CD4-positive, alpha-beta T cell treated with Interleukin-17A for 4 hours (primary cell): ENCODE results near the gene IRX2.

Experiments used
- DNase-seq: peaks from one replicate; pipeline ENCODE4 v3.0.0-alpha.2; 2020; ENCODE audit warnings: mixed read lengths

IRX2 gene

GRCh38 chr5:2740051-2740875 lies 11.2 kb downstream of the IRX2 start:
- no peak for DNase-seq

DNA sequence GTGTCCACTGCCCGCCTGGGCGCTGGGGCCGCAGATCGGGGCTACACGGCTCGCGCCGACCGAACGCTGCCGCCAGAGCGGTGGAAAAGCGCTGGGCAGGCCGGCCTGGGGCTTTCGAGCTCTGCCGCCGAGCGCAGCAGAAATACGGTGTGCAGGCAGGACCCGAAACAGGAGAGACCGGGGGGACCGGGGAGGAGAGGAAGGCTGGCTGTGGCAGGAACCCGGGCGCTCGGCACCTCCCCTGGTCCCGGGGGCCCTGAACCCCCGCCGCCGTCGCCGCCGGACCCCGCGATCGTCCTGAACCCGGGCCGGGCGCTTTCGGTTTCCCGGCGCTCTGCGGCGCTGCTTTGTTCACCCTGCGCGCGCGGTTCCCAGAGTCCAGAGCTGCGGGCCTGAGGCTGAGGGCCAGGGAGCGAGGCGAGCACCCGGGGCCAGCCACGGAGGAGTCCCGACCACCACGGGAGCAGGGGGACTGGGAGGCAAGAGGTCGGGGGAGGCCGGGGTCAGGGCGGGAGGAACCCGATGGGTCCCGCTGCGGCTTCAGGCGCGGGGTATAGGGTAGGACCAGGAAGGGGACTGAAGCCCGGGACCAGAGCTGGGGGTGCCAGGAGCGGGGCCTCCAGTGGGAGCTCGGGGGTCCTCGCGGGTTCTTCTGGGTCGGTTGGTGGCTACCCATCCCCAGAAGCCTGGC lies 12.0 kb downstream of the IRX2 start:
- no peak for DNase-seq

DNA sequence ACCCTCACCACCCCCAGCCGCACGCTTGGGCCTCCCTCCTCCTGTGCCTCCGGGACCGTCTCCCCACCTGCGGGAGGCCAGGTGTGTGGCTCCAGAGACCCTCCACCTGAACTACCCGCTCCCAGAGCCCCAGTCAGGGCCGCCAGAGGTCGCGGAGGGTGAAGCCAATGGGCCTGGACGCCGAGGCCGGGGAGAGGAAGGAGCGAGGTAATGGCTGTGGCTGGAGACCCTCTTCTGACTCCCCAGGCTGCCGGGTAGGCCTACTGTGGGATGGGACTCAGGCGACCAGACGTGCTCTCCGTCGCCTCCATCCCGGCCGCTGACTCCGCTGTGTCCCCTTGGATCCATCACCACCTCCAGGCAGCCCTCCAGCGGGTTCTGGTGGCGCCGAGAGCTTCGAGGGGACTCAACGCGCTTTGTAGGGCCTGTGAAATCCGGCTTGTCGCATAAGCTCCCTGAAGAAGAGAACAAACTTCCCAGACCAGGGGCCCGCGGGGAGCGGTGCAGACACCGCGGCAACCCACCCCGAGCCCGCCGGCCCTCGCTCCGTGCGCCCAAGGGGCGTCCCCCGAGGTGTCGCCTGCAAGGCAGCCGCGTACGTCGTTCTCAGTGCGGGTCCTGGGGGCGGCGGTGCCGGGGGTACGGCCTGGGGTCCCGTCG lies 12.6 kb downstream of the IRX2 start:
- DNase-seq, result no peak

DNA sequence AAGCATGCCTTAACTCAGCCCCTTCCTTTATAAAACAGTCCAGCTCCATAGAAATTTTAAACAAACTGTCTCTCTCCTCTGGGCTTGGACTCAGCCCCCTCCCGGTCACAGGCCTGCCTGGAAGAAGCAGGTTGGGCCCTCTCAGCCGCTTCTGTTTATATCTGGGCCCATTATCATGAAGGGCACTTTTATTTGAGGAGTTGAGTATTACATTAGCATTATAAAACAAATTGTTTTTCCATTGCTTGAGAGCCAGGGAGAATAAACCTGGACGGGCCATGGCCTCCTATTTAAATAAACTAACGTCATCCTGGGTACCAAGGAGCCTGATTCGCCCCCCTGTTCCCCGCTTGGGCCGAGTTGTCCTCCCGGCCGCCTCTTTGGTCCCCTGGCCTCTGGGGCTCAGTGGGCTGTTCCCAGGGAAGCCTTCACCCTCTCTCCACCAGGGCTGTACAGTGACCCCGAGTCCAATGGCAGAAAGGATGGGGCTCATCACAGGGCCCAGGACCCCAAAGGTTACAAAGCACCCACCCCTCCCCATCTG lies 13.2 kb downstream of the IRX2 start:
- no peak for DNase-seq

DNA sequence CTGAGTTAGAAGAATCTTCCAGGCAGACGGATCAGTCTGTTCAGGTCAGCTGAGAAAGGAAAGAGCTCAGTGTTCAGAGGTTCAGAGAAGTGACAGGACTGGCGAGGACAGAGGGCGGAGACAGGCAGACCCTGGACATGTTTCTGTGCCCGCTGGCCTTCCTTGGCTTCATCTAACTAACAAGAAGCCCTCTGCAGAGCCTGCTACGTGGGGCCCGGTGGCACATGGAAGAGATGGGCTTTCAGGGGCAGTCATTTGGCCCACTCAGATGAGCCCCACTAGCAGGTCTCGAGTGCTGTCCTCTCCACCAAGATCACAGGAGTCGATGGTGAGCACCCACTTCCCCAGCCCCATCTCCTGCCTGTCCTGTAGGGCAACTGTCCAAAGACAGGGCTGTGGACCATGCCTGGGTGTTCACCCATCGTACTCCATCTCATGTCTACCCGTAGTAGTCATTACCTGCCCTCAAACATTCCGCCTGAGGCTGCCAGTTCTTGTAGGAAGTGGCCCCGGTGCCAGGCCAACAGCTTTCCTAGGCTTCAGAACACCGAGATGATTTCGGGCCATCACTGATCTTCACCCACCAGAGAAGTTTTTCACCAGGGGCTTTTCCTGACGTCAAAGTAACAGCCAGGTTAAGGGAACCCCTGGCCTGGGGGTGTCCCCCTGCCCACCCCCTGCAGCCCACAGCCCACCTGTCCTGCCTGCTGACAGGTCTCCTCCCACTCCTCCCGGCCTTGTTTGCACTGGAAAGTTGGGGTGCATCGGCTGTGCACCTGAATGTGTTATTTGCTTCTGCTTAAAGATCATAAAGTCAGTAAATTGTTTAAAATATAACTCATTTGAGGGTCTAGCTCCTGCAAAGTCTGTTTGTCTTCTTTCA lies 14.0 kb downstream of the IRX2 start:
- no peak for DNase-seq

DNA sequence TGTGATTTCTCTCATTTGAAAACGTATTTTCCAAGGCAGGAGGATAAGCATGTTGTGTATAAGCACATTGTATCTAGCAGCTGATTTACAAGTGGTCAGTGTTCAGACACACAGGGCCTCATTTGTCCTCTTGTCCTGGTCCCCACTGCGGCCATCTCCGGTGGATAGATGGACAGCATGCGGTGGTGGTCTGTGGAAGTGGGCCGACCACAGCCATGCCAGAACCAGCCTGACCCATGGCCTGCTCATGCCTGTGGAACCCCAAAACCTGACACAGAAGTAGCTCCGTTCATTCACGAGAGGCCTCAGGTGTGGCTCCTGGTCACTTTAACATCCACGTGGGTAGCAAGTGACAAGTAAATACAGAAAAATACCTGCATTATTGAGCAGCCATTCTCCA lies 14.6 kb downstream of the IRX2 start:
- DNase-seq, result no peak

GRCh38 chr5:2735996-2736395 lies 15.5 kb downstream of the IRX2 start:
- DNase-seq, result no peak

GRCh38 chr5:2732850-2733249 lies 18.6 kb downstream of the IRX2 start:
- no peak for DNase-seq

GRCh38 chr5:2732004-2732403 lies 19.5 kb downstream of the IRX2 start:
- DNase-seq, result no peak

DNA sequence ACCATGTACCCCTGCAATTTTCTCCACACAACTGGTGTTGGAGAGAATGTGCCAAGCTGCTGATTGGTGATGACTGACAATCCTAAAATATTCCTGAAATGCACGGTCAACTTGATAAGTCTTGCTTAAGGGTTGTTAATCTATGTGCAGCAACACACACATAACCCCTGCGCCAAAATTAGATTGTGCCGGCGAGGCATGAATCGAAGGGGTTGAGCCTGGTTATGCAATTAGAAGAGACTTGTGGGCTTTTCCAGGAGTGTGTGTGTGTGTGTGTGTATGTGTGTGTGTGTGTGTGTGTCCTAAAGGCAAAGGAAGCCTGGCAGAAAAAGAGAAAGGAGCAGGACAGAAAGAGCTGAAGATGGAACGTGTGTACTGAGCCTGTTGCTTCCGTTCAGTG lies 22.3 kb downstream of the IRX2 start:
- no peak for DNase-seq

GRCh38 chr5:2727550-2727949 lies 23.9 kb downstream of the IRX2 start:
- DNase-seq, result no peak

DNA sequence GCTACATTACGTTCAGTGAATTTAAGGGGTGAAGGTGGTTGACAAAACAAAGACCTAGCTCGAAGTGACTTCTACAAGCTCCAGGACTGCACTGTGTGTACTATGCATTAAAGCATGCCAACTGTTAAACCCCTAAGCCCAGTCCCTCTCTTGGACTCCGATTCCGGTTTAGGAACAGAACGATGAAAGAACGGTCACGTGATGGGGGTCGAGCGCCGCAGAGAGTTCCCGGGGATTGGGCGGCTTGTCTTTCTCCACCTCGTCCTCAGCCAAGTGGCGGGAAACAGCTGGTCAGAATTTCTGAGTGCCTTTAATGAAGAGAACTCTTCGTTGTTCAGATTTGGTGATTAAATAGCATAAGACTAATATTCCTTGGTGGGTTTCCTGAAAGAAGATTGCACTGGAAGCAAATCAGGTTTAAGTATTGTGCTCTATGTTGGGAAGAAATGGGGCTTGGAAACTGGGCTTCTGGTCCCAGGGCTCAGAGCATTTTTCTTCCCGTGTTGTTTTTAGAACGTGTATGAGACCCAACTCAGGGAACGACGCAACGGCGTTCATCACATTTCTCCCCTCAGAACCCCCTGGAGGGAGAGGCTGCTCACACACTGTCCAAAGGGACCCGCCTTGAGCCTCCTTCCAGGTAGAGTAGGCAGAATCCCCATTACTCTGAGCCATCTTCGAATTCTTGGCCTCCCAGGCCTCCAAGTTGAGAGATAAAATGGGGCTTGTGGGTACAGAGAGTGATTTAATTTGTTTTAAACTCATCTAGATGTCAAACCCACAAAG lies 25.3 kb downstream of the IRX2 start:
- no peak for DNase-seq

DNA sequence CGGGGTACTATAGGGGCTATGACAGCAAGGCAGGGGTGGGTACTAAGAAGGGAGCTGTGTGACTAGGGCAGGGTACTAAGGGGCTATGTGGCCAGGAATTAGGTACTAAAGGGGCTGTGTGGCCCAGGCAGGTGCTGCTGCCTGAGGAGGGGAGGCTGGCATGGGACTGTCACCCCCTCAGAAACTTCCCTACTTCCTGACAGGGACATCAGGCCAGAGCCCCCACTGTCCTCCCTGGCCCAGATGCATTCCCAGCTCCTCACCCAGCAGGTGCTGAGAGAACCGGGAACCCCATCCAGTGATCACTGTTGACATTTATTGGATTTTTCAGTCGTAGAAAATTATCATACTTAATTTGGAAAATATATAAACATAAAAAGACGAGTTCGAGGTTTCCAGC lies 26.6 kb downstream of the IRX2 start:
- DNase-seq, result no peak

DNA sequence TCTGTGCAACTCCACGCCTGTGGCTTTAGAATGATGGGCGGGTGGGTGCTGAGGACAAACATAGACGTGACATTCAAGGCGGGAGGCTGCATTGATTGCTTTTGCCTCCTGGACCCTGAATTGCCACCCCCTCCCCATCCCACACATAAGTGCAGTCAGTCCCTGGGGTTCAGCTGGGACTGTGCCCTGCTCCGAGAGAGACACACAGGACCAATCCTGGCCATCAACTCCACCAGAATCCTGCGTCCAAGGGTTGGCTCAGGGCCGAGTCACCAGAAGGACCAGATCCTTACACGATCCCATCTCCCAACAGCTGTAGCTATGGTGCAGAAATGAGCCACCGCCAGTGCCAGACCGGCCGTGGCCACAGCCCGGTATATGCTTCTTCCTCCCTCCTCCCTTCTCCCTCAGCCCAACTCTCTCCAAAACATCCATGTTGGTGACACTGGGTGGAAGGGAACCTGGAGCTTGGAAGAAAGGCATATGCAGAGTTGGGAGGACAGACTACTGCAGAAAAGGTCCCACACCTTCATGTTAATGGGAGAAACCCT lies 27.4 kb downstream of the IRX2 start:
- DNase-seq, result no peak

DNA sequence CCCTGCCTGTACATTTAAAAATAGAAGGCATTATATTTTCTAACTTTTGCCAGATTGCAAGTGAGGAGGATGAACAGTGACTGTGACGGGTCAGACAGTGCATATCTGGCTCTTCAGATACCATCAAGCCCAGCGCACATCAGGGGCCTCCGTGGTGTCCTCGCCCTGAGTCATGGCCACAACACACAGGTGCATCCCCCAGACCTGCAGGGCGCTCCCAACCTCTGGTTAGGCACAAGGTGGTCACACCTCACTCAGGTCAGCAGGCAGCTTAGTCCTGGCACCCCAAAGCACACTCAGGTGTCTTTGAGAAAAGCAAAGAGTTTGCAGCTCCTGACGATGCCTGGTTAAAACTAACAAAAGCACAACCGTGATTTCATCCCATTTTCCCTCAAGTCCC lies 28.6 kb downstream of the IRX2 start:
- DNase-seq, result no peak

- DNase-seq, result no peak
Observed at GRCh38 chr5:2721385-2722138, 29.9 kb downstream of the IRX2 start.

DNA sequence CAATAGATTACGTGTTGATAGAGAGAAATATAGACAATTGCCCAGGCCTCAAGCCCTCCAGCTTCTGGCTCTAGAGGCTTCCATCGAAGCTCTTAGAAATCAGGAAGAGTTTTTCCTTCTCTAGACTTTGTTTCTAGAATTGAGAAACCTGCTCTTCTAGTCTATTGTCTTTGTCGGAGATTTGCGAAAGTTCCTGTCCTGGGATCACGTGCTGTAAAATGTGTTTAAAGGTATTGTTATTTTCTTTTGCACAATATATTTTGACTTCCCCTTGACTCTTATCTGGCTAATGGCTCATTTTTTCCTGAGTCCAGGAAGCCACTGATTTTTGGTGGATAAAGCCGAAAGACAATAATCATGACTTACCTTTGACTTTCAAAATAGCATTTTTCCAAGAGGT lies 32.1 kb downstream of the IRX2 start:
- no peak for DNase-seq

- no peak for DNase-seq
Observed at GRCh38 chr5:2718115-2718514, 33.4 kb downstream of the IRX2 start.

DNA sequence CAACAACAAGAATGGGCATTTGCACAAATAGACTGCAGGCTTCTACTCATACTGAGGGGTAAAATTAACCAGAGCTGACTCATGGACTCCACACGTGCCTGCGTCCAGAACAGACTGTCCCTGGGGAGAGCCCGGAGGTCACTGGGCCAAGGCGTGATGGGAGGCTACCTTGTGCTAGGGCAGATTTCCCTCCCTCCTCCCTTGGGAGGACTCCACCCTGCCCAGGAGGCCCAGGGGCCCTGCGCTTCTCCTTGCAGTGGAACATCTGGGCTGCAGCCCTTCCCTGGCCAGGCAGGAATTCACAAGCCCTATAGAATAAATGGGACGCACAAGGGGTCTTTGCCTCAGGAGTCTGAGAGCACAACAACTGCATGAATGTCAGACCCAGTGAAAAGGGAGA lies 35.6 kb downstream of the IRX2 start:
- no peak for DNase-seq

- no peak for DNase-seq
Observed at GRCh38 chr5:2714805-2715204, 36.7 kb downstream of the IRX2 start.

DNA sequence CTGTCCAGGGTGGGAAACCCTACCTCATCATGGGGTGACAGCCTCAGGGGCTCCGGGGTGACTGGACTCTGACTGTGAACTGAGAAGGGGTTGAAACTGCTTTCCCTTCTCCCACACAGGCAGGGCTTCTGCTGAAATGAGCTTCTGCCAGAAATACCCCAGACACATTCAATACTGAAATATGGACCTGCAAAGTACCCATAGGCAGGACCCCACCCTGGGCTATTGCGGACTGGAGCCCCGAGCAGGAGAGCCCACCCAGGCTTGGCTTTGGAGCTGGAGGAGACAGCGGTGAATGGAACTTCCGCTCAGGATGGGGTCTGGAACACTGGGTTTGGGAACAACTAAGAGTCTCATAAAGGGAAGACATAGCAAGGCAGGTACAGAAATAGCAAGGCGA lies 37.5 kb downstream of the IRX2 start:
- DNase-seq, result no peak
